Mononuclear cell (primary cell): ENCODE measurements around the gene GMDS. TPM values are rescaled to one million over a fixed set of nuclear protein-coding genes. Genes with fewer than 3 reads are reported as not detected.

Experiments used
- H3K27me3 ChIP-seq: 2 replicates; pipeline ENCODE4 v1.6.0; 2011; ENCODE audit warnings: low read length, control low read depth; ENCODE audit not compliant: insufficient read depth
- H3K4me1 ChIP-seq: 2 replicates; pipeline ENCODE4 v1.5.1; 2011; ENCODE audit warnings: mild to moderate bottlenecking, low read length, control low read depth; ENCODE audit not compliant: insufficient read depth
- H3K4me3 ChIP-seq: 2 replicates; pipeline ENCODE4 v1.5.1; 2011; ENCODE audit warnings: mild to moderate bottlenecking, low read length, moderate library complexity
- H3K9me3 ChIP-seq: 2 replicates; pipeline ENCODE4 v1.5.1; 2011; ENCODE audit warnings: low read depth, mild to moderate bottlenecking, control low read depth, low read length
- total RNA-seq: library from RNA; depleted of rRNA; stranded (reverse); fragments of >200 nt; gene quantifications from one replicate; pipeline ENCODE4 v1.2.3, GENCODE V29; 2012

The GMDS gene
- total RNA-seq, 1 donor = 10.6 TPM

- Histone ChIP-seq H3K4me3 (no peak overlapping the region), H3K27me3 (no peaks in the 10 kb centered on the region), H3K4me1 (no peaks in the 10 kb centered on the region), H3K9me3 (no peaks in the 10 kb centered on the region)
Measured at GRCh38 chr6:1923449-1923848, 322.0 kb downstream of the GMDS start.

GRCh38 chr6:1917626-1918371, 327.6 kb downstream of the GMDS start:
- H3K9me3 ChIP-seq = no peaks in the 10 kb centered on the region
- H3K27me3 ChIP-seq = no peaks in the 10 kb centered on the region
- H3K4me1 ChIP-seq = no peaks in the 10 kb centered on the region
- no peak overlapping the region for H3K4me3 ChIP-seq

- peaks cover 3% of the 10 kb centered on the region for H3K4me1 ChIP-seq
- H3K9me3 ChIP-seq = no peaks in the 10 kb centered on the region
- H3K27me3 ChIP-seq = no peaks in the 10 kb centered on the region
- H3K4me3 ChIP-seq = no peak overlapping the region
Measured at GRCh38 chr6:1916334-1917070, 328.9 kb downstream of the GMDS start.

- peaks cover 4% of the 10 kb centered on the region for H3K4me1 ChIP-seq
- no peaks in the 10 kb centered on the region for H3K27me3 ChIP-seq
- no peak overlapping the region for H3K4me3 ChIP-seq
- H3K9me3 ChIP-seq = no peaks in the 10 kb centered on the region
Measured at GRCh38 chr6:1915226-1915625, 330.2 kb downstream of the GMDS start.

- H3K9me3 ChIP-seq = no peaks in the 10 kb centered on the region
- peaks cover 4% of the 10 kb centered on the region for H3K4me1 ChIP-seq
- H3K27me3 ChIP-seq = no peaks in the 10 kb centered on the region
- H3K4me3 ChIP-seq = no peak overlapping the region
Measured at GRCh38 chr6:1913577-1913976, 331.8 kb downstream of the GMDS start.

- no peaks in the 10 kb centered on the region for H3K9me3 ChIP-seq
- no peaks in the 10 kb centered on the region for H3K27me3 ChIP-seq
- H3K4me1 ChIP-seq = peaks cover 4% of the 10 kb centered on the region
- no peak overlapping the region for H3K4me3 ChIP-seq
Measured at GRCh38 chr6:1912731-1913130, 332.7 kb downstream of the GMDS start.

GRCh38 chr6:1911474-1911873, 333.9 kb downstream of the GMDS start:
- H3K27me3 ChIP-seq = no peaks in the 10 kb centered on the region
- no peaks in the 10 kb centered on the region for H3K9me3 ChIP-seq
- no peak overlapping the region for H3K4me3 ChIP-seq
- H3K4me1 ChIP-seq = peaks cover 4% of the 10 kb centered on the region

- no peak overlapping the region for H3K4me3 ChIP-seq
- peaks cover 4% of the 10 kb centered on the region for H3K4me1 ChIP-seq
- no peaks in the 10 kb centered on the region for H3K27me3 ChIP-seq
- H3K9me3 ChIP-seq = no peaks in the 10 kb centered on the region
Measured at GRCh38 chr6:1910621-1911407, 334.6 kb downstream of the GMDS start.

GRCh38 chr6:1908784-1909183, 336.6 kb downstream of the GMDS start:
- H3K27me3 ChIP-seq = no peaks in the 10 kb centered on the region
- peaks cover 4% of the 10 kb centered on the region for H3K4me1 ChIP-seq

GRCh38 chr6:1906609-1907008, 338.8 kb downstream of the GMDS start:
- no peak overlapping the region for H3K4me3 ChIP-seq
- no peaks in the 10 kb centered on the region for H3K9me3 ChIP-seq
- H3K4me1 ChIP-seq = peaks cover 3% of the 10 kb centered on the region
- no peaks in the 10 kb centered on the region for H3K27me3 ChIP-seq

More at GRCh38 chr6:1908784-1909183, 336.6 kb downstream of the GMDS start:
- Histone ChIP-seq H3K4me3 (no peak overlapping the region), H3K9me3 (no peaks in the 10 kb centered on the region)

- Histone ChIP-seq H3K4me3 (no peak overlapping the region), H3K4me1 (no peaks in the 10 kb centered on the region), H3K9me3 (no peaks in the 10 kb centered on the region), H3K27me3 (no peaks in the 10 kb centered on the region)
Measured at GRCh38 chr6:1906014-1906413, 339.4 kb downstream of the GMDS start.

GRCh38 chr6:1904898-1905297, 340.5 kb downstream of the GMDS start:
- no peaks in the 10 kb centered on the region for H3K9me3 ChIP-seq
- H3K4me1 ChIP-seq = no peaks in the 10 kb centered on the region
- no peaks in the 10 kb centered on the region for H3K27me3 ChIP-seq
- H3K4me3 ChIP-seq = no peak overlapping the region

- H3K9me3 ChIP-seq = no peaks in the 10 kb centered on the region
- no peaks in the 10 kb centered on the region for H3K27me3 ChIP-seq
- H3K4me1 ChIP-seq = no peaks in the 10 kb centered on the region
- H3K4me3 ChIP-seq = no peak overlapping the region
Measured at GRCh38 chr6:1904466-1904799, 341.0 kb downstream of the GMDS start.

GRCh38 chr6:1903780-1904465, 341.5 kb downstream of the GMDS start:
- H3K27me3 ChIP-seq = no peaks in the 10 kb centered on the region
- no peak overlapping the region for H3K4me3 ChIP-seq
- H3K4me1 ChIP-seq = no peaks in the 10 kb centered on the region
- H3K9me3 ChIP-seq = no peaks in the 10 kb centered on the region

GRCh38 chr6:1901556-1901955, 343.8 kb downstream of the GMDS start:
- no peaks in the 10 kb centered on the region for H3K9me3 ChIP-seq
- no peaks in the 10 kb centered on the region for H3K27me3 ChIP-seq
- no peaks in the 10 kb centered on the region for H3K4me1 ChIP-seq
- no peak overlapping the region for H3K4me3 ChIP-seq
